HepG2 (cell line): ENCODE measurements around the gene KNG1. TPM values are rescaled to one million over a fixed set of nuclear protein-coding genes. Genes with fewer than 3 reads are reported as not detected.

ENCODE experiments used
- ARNT ChIP-seq: fragments of 450-650 bp; IDR thresholded peaks from 2 replicates; pipeline ENCODE4 v1.6.1; 2017
- ATF5 ChIP-seq: sonication (generic); formaldehyde crosslinking; IDR thresholded peaks from 2 replicates; pipeline ENCODE4 v1.4.0; 2020; ENCODE audit warnings: mild to moderate bottlenecking, low read depth, missing genetic modification reagents
- BCL6 ChIP-seq: IDR thresholded peaks from 2 replicates; pipeline ENCODE4 v1.6.1; 2016; ENCODE audit warnings: missing genetic modification reagents, missing compliant biosample characterization
- BHLHE40 ChIP-seq: IDR thresholded peaks from 2 replicates; pipeline ENCODE4 v1.6.1; 2011; ENCODE audit warnings: low read length, improper control_type of control experiment
- CHD4 ChIP-seq: fragments of 200-600 bp; sonication (generic); IDR thresholded peaks from 2 replicates; pipeline ENCODE4 v1.7.0; 2017; ENCODE audit warnings: mild to moderate bottlenecking, low read length, borderline replicate concordance
- CTCF ChIP-seq: sonication (generic); formaldehyde crosslinking; IDR thresholded peaks from 2 replicates; pipeline ENCODE4 v1.5.0; 2020; ENCODE audit warnings: mild to moderate bottlenecking, missing genetic modification reagents, moderate library complexity
- ERF ChIP-seq: IDR thresholded peaks from 2 replicates; pipeline ENCODE4 v1.6.1; 2018; ENCODE audit warnings: missing biosample characterization, missing genetic modification reagents
- MAFG ChIP-seq: sonication (generic); formaldehyde crosslinking; IDR thresholded peaks from 2 replicates; pipeline ENCODE4 v1.5.1; 2020; ENCODE audit warnings: mild to moderate bottlenecking, missing genetic modification reagents
- NR0B2 ChIP-seq: sonication (generic); formaldehyde crosslinking; IDR thresholded peaks from 2 replicates; pipeline ENCODE4 v1.4.0; 2020; ENCODE audit warnings: mild to moderate bottlenecking, missing genetic modification reagents
- SCMH1 ChIP-seq: sonication (generic); formaldehyde crosslinking; IDR thresholded peaks from 2 replicates; pipeline ENCODE4 v1.9.0; 2021; ENCODE audit warnings: missing genetic modification reagents, mild to moderate bottlenecking, borderline replicate concordance
- SMAD3 ChIP-seq: sonication (generic); formaldehyde crosslinking; IDR thresholded peaks from 2 replicates; pipeline ENCODE4 v1.4.0; 2020; ENCODE audit warnings: missing genetic modification reagents
- ZBTB8A ChIP-seq: sonication (generic); formaldehyde crosslinking; IDR thresholded peaks from 2 replicates; pipeline ENCODE4 v1.4.0; 2020; ENCODE audit warnings: mild to moderate bottlenecking, low read depth, missing genetic modification reagents, borderline replicate concordance
- ZNF160 ChIP-seq: sonication (generic); formaldehyde crosslinking; IDR thresholded peaks from 2 replicates; pipeline ENCODE4 v1.8.0; 2022; ENCODE audit warnings: mild to moderate bottlenecking, inconsistent platforms, missing genetic modification reagents
- ZNF180 ChIP-seq: sonication (generic); formaldehyde crosslinking; IDR thresholded peaks from 2 replicates; pipeline ENCODE4 v1.4.0; 2020; ENCODE audit warnings: low read depth, missing genetic modification reagents, borderline replicate concordance
- ZNF362 ChIP-seq: sonication (generic); formaldehyde crosslinking; IDR thresholded peaks from 2 replicates; pipeline ENCODE4 v1.4.0; 2020; ENCODE audit warnings: missing genetic modification reagents, mild to moderate bottlenecking, borderline replicate concordance
- ZNF557 ChIP-seq: sonication (generic); formaldehyde crosslinking; IDR thresholded peaks from 2 replicates; pipeline ENCODE4 v1.4.0; 2020; ENCODE audit warnings: missing genetic modification reagents
- polyA plus RNA-seq, 8 experiments: library from polyadenylated mRNA; depleted of rRNA in 3 of 8; stranded (reverse) in 7 of 8; unstranded in 1 of 8; fragments of >200 nt; fragmentation: Illumina TruSeq in 4 of 8; extraction: Trizol in 4 of 8; gene quantifications; 2 replicates each; pipeline versions ENCODE4 v1.2.1 to v1.2.3, GENCODE V29; 2011 to 2016; ENCODE audit warnings: low read depth in 4 of 8, missing spikeins in 1 of 8, mixed read lengths in 1 of 8; ENCODE audit not compliant: insufficient read depth in 1 of 8
- total RNA-seq, 5 experiments: library from RNA; depleted of rRNA; stranded (reverse); fragments of >200 nt; fragmentation: Illumina TruSeq; extraction: Trizol; gene quantifications; 2 replicates each; pipeline ENCODE4 v1.2.3, GENCODE V29; 2016; ENCODE audit warnings: low read depth in 1 of 5
- TF ChIP-seq, protein P1 (sequence below): sonication (generic); formaldehyde crosslinking; IDR thresholded peaks from 2 replicates; pipeline ENCODE4 v1.5.1; 2020; ENCODE audit warnings: mild to moderate bottlenecking, missing genetic modification reagents, borderline replicate concordance
- TF ChIP-seq, protein P2 (sequence below): sonication (generic); formaldehyde crosslinking; IDR thresholded peaks from 2 replicates; pipeline ENCODE4 v1.5.1; 2020; ENCODE audit warnings: mild to moderate bottlenecking, moderate library complexity, missing genetic modification reagents
- TF ChIP-seq, protein P3 (sequence below): IDR thresholded peaks from 2 replicates; pipeline ENCODE4 v1.6.1; 2016; ENCODE audit warnings: low read depth, borderline replicate concordance
- TF ChIP-seq, protein P4 (sequence below): sonication (generic); formaldehyde crosslinking; IDR thresholded peaks from 2 replicates; pipeline ENCODE4 v1.8.1; 2023; ENCODE audit warnings: mild to moderate bottlenecking, inconsistent platforms, moderate library complexity, missing genetic modification reagents, borderline replicate concordance

KNG1 gene
- total and polyA plus RNA-seq, 2 of the 13 experiments (the other 11 are each of a cell fraction or from before 2014, with no cell fraction given) = 6.5 to 7.0 TPM

DNA sequence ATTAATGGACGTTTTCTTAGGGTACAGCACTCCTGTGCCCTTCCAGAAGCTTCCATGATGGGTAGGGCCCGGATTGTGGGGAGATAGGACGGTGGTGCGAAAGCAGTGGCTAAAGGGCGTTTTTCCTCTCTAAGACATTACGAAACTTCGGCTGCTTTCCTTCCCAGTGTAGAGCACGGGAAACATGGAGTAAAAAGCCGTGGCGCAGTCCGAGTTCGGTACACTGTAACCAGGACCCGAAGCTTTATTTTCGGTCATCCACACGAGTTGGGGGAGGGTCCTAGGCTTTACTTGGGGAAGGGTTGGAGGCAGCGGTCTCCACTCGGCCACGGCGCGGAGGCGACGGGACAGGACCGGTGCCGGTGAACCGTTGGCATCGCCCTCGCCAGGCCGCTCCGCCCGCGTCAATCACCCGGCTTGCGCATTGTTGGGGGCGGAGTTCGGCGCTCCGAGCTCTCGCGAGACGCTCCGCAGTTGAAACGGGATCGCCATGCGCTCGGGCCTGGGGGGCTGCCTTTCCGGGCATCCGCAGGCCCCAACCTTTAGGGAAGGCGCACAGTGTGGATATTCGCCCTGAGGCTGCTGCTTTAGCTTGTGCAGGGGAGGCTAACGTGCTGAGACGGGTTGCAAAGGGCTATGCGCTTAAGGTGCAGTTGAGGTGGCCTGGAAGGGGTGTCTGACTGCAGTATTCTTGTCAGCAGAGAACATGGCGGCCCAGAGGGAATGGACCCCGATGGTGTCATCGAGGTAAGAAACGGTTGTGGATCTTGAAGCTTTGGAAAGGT lies 66.8 kb downstream of the KNG1 start (continued):
- TF ChIP-seq ATF5 = peak; percentile 78; the same call in 1 of the 2 replicates
- TF ChIP-seq MAFG (CRISPR knock-in tag) = no peak
- no peak for TF ChIP-seq ZBTB8A (CRISPR knock-in tag)
- no peak for TF ChIP-seq CTCF (CRISPR knock-in tag)
- TF ChIP-seq BHLHE40 = no peak
- no peak for TF ChIP-seq ERF (CRISPR knock-in tag)
- TF ChIP-seq NR0B2 (CRISPR knock-in tag) = peak; percentile 81; the same call in 1 of the 2 replicates
- TF ChIP-seq, protein P1, sequence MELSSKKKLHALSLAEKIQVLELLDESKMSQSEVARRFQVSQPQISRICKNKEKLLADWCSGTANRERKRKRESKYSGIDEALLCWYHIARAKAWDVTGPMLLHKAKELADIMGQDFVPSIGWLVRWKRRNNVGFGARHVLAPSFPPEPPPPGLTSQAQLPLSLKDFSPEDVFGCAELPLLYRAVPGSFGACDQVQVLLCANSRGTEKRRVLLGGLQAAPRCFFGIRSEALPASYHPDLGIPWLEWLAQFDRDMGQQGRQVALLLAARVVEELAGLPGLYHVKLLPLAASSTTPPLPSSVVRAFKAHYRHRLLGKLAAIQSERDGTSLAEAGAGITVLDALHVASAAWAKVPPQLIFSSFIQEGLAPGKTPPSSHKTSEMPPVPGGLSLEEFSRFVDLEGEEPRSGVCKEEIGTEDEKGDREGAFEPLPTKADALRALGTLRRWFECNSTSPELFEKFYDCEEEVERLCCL = peak; percentile 47; the same call in 1 of the 2 replicates
- TF ChIP-seq ZNF362 = no peak
- no peak for TF ChIP-seq BCL6 (CRISPR knock-in tag)
- TF ChIP-seq SMAD3 (CRISPR knock-in tag) = no peak
- TF ChIP-seq ZNF180 (CRISPR knock-in tag) = no peak
- no peak for TF ChIP-seq ARNT
- no peak for TF ChIP-seq ZNF160
- TF ChIP-seq, protein P2, sequence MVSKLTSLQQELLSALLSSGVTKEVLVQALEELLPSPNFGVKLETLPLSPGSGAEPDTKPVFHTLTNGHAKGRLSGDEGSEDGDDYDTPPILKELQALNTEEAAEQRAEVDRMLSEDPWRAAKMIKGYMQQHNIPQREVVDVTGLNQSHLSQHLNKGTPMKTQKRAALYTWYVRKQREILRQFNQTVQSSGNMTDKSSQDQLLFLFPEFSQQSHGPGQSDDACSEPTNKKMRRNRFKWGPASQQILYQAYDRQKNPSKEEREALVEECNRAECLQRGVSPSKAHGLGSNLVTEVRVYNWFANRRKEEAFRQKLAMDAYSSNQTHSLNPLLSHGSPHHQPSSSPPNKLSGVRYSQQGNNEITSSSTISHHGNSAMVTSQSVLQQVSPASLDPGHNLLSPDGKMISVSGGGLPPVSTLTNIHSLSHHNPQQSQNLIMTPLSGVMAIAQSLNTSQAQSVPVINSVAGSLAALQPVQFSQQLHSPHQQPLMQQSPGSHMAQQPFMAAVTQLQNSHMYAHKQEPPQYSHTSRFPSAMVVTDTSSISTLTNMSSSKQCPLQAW (CRISPR knock-in tag) = no peak; the same call in 1 of the 2 replicates
- no peak for TF ChIP-seq CHD4
- TF ChIP-seq, protein P3, sequence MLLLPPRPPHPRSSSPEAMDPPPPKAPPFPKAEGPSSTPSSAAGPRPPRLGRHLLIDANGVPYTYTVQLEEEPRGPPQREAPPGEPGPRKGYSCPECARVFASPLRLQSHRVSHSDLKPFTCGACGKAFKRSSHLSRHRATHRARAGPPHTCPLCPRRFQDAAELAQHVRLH (CRISPR knock-in tag) = peak; percentile 2; the same call in 1 of the 2 replicates
- TF ChIP-seq, protein P4, sequence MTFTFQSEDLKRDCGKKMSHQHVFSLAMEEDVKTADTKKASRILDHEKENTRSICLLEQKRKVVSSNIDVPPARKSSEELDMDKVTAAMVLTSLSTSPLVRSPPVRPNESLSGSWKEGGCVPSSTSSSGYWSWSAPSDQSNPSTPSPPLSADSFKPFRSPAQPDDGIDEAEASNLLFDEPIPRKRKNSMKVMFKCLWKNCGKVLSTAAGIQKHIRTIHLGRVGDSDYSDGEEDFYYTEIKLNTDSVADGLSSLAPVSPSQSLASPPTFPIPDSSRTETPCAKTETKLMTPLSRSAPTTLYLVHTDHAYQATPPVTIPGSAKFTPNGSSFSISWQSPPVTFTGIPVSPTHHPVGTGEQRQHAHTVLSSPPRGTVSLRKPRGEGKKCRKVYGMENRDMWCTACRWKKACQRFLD (CRISPR knock-in tag) = no peak
- 0 out of 2 replicates have a peak, but pooled peaks have one; percentile 8 for TF ChIP-seq ZNF557 (CRISPR knock-in tag)
- TF ChIP-seq SCMH1 (CRISPR knock-in tag) = no peak
